MM.1S (cell line): ENCODE data around the gene FGGY.

Source experiments
- DNase-seq: peaks from one replicate; pipeline ENCODE4 v3.0.0-alpha.2; 2015
- H2AFZ ChIP-seq: fragments of 300-600 bp; sonication (generic); 2 replicates; pipeline ENCODE4 v1.6.0; 2016; ENCODE audit warnings: antibody characterized with exemption, low read length
- H3F3A ChIP-seq: fragments of 300-600 bp; sonication (generic); 2 replicates; pipeline ENCODE4 v1.6.1; 2016; ENCODE audit warnings: mild to moderate bottlenecking, antibody characterized with exemption, low read length, moderate library complexity, mixed read lengths; ENCODE audit not compliant: insufficient read depth
- H3K27ac ChIP-seq: fragments of 300-600 bp; sonication (generic); 2 replicates; pipeline ENCODE4 v1.5.1; 2016; ENCODE audit warnings: mild to moderate bottlenecking, low read length
- H3K27me3 ChIP-seq: fragments of 300-600 bp; sonication (generic); replicated peaks from 2 replicates; pipeline ENCODE4 v1.6.0; 2016; ENCODE audit warnings: low read length; ENCODE audit not compliant: insufficient read depth
- H3K36me3 ChIP-seq: fragments of 300-600 bp; sonication (generic); replicated peaks from 2 replicates; pipeline ENCODE4 v1.6.1; 2016; ENCODE audit warnings: mild to moderate bottlenecking, low read length, mixed read lengths; ENCODE audit not compliant: insufficient read depth
- H3K4me1 ChIP-seq: fragments of 300-600 bp; sonication (generic); 2 replicates; pipeline ENCODE4 v1.6.1; 2016; ENCODE audit warnings: low read length, mixed read lengths
- H3K4me2 ChIP-seq: fragments of 300-600 bp; sonication (generic); 2 replicates; pipeline ENCODE4 v1.6.0; 2016; ENCODE audit warnings: low read depth, low read length
- H3K4me3 ChIP-seq: fragments of 300-600 bp; sonication (generic); 2 replicates; pipeline ENCODE4 v1.5.1; 2016; ENCODE audit warnings: low read length, mixed read lengths
- H3K79me2 ChIP-seq: fragments of 300-600 bp; sonication (generic); 2 replicates; pipeline ENCODE4 v1.6.1; 2016; ENCODE audit warnings: mixed run types, low read length, mixed read lengths
- H3K9ac ChIP-seq: fragments of 300-600 bp; sonication (generic); 2 replicates; pipeline ENCODE4 v1.6.1; 2016; ENCODE audit warnings: low read length, mixed read lengths
- H3K9me2 ChIP-seq: fragments of 300-600 bp; sonication (generic); replicated peaks from 2 replicates; pipeline ENCODE4 v1.6.1; 2016; ENCODE audit warnings: mild to moderate bottlenecking, low read length, mixed read lengths; ENCODE audit not compliant: insufficient read depth
- H3K9me3 ChIP-seq: fragments of 300-600 bp; sonication (generic); replicated peaks from 2 replicates; pipeline ENCODE4 v1.6.1; 2016; ENCODE audit warnings: mild to moderate bottlenecking, low read length, mixed read lengths; ENCODE audit not compliant: insufficient read depth
- H4K20me1 ChIP-seq: fragments of 300-600 bp; sonication (generic); 2 replicates; pipeline ENCODE4 v1.6.1; 2016; ENCODE audit warnings: mild to moderate bottlenecking, low read length, moderate library complexity, mixed read lengths; ENCODE audit not compliant: insufficient read depth
- CTCF ChIP-seq: fragments of 300-600 bp; sonication (generic); IDR thresholded peaks from 2 replicates; pipeline ENCODE4 v1.5.1; 2016; ENCODE audit warnings: antibody characterized with exemption, low read length, mixed read lengths
- EZH2 ChIP-seq: fragments of 300-600 bp; sonication (generic); optimal IDR thresholded peaks from 2 replicates; pipeline ENCODE3; 2017; ENCODE audit warnings: low read depth, mild to moderate bottlenecking, antibody characterized with exemption, low read length, mixed read lengths
- EZH2phosphoT487 ChIP-seq: fragments of 300-600 bp; sonication (generic); IDR thresholded peaks from 2 replicates; pipeline ENCODE4 v1.6.1; 2018; ENCODE audit warnings: antibody characterized with exemption, low read length

The FGGY gene

GRCh38 chr1:59601041-59601441, 304.1 kb downstream of the FGGY start:
- no peaks in the 10 kb centered on the region for H3K27me3 ChIP-seq
- H3K9me3 ChIP-seq = no peaks in the 10 kb centered on the region
- H3K79me2 ChIP-seq = no peaks in the 10 kb centered on the region
- H3K4me1 ChIP-seq = no peaks in the 10 kb centered on the region
- H4K20me1 ChIP-seq = no peaks in the 10 kb centered on the region
- H3K4me3 ChIP-seq = no peak overlapping the region
- no peak overlapping the region for H3K27ac ChIP-seq
- TF ChIP-seq EZH2phosphoT487 = no peak
- TF ChIP-seq EZH2 = no peak
- no peak for TF ChIP-seq CTCF
- no peak for DNase-seq
- H2AFZ ChIP-seq = no peak overlapping the region
- no peak overlapping the region for H3K9ac ChIP-seq
- no peaks in the 10 kb centered on the region for H3K9me2 ChIP-seq
- no peaks in the 10 kb centered on the region for H3F3A ChIP-seq
- H3K4me2 ChIP-seq = no peak overlapping the region
- H3K36me3 ChIP-seq = no peaks in the 10 kb centered on the region

GRCh38 chr1:59601811-59602210, 304.9 kb downstream of the FGGY start:
- no peaks in the 10 kb centered on the region for H4K20me1 ChIP-seq
- no peak overlapping the region for H3K9ac ChIP-seq
- no peak overlapping the region for H3K4me2 ChIP-seq
- no peaks in the 10 kb centered on the region for H3F3A ChIP-seq
- no peak overlapping the region for H3K4me3 ChIP-seq
- no peaks in the 10 kb centered on the region for H3K9me2 ChIP-seq
- H3K4me1 ChIP-seq = no peaks in the 10 kb centered on the region
- no peaks in the 10 kb centered on the region for H3K27me3 ChIP-seq
- H2AFZ ChIP-seq = no peak overlapping the region
- no peaks in the 10 kb centered on the region for H3K79me2 ChIP-seq
- TF ChIP-seq EZH2 (no peak), EZH2phosphoT487 (no peak), CTCF (no peak)
- H3K27ac ChIP-seq = no peak overlapping the region
- H3K36me3 ChIP-seq = no peaks in the 10 kb centered on the region
- DNase-seq = no peak
- no peaks in the 10 kb centered on the region for H3K9me3 ChIP-seq

- H3K4me2 ChIP-seq = no peak overlapping the region
- no peak overlapping the region for H3K27ac ChIP-seq
- no peaks in the 10 kb centered on the region for H3F3A ChIP-seq
- no peak overlapping the region for H2AFZ ChIP-seq
- no peaks in the 10 kb centered on the region for H3K27me3 ChIP-seq
- H3K79me2 ChIP-seq = no peaks in the 10 kb centered on the region
- no peak overlapping the region for H3K9ac ChIP-seq
- DNase-seq = no peak
- H4K20me1 ChIP-seq = no peaks in the 10 kb centered on the region
- TF ChIP-seq CTCF = no peak
- no peak for TF ChIP-seq EZH2phosphoT487
- TF ChIP-seq EZH2 = no peak
- no peaks in the 10 kb centered on the region for H3K36me3 ChIP-seq
- H3K9me2 ChIP-seq = no peaks in the 10 kb centered on the region
- H3K4me1 ChIP-seq = no peaks in the 10 kb centered on the region
- no peaks in the 10 kb centered on the region for H3K9me3 ChIP-seq
- H3K4me3 ChIP-seq = no peak overlapping the region
Measured at GRCh38 chr1:59604191-59604590, 307.3 kb downstream of the FGGY start.
